SU-DHL-6 (cell line): ENCODE results near the gene ALDH4A1.

Experiments used
- H2AFZ ChIP-seq: fragments of 200-600 bp; sonication (generic); 2 replicates; pipeline ENCODE4 v1.6.1; 2014; ENCODE audit warnings: low read depth, mild to moderate bottlenecking, moderate library complexity, mixed read lengths, antibody characterized with exemption, low read length; ENCODE audit not compliant: severe bottlenecking
- H3F3A ChIP-seq: fragments of 200-600 bp; shearing (Covaris generic); 2 replicates; pipeline ENCODE4 v1.6.0; 2016; ENCODE audit warnings: antibody characterized with exemption, mild to moderate bottlenecking; ENCODE audit not compliant: insufficient read depth
- H3K27ac ChIP-seq: fragments of 200-600 bp; sonication (generic); 2 replicates; pipeline ENCODE4 v1.5.1; 2016; ENCODE audit warnings: low read depth, mild to moderate bottlenecking, low read length, moderate library complexity, mixed read lengths
- H3K27me3 ChIP-seq: fragments of 200-600 bp; sonication (generic), shearing (Covaris generic); 2 replicates; pipeline ENCODE4 v1.6.0; 2014; ENCODE audit warnings: mild to moderate bottlenecking, low read length
- H3K36me3 ChIP-seq: fragments of 200-600 bp; sonication (generic); 2 replicates; pipeline ENCODE4 v1.6.1; 2014; ENCODE audit warnings: mild to moderate bottlenecking, low read length, mixed read lengths
- H3K4me2 ChIP-seq: fragments of 300-600, 200-600 bp; shearing (Covaris generic), sonication (generic); 2 replicates; pipeline ENCODE4 v1.6.0; 2014; ENCODE audit warnings: low read length, low read depth, mild to moderate bottlenecking; ENCODE audit not compliant: poor library complexity, severe bottlenecking
- H3K4me3 ChIP-seq: fragments of 200-600 bp; sonication (generic); 2 replicates; pipeline ENCODE4 v1.5.1; 2014; ENCODE audit warnings: antibody characterized with exemption, low read length, mild to moderate bottlenecking, mixed read lengths; ENCODE audit not compliant: insufficient read depth, poor library complexity, severe bottlenecking
- H3K79me2 ChIP-seq: fragments of 200-600 bp; sonication (generic); 2 replicates; pipeline ENCODE4 v1.6.1; 2014; ENCODE audit warnings: mild to moderate bottlenecking, low read length, moderate library complexity; ENCODE audit not compliant: insufficient read depth
- H3K9ac ChIP-seq: fragments of 200-600 bp; sonication (generic); 2 replicates; pipeline ENCODE4 v1.7.0; 2014; ENCODE audit warnings: mild to moderate bottlenecking, low read length
- H3K9me2 ChIP-seq: fragments of 200-600 bp; sonication (generic); replicated peaks from 2 replicates; pipeline ENCODE4 v1.6.1; 2014; ENCODE audit warnings: low read length; ENCODE audit not compliant: insufficient read depth
- H3K9me3 ChIP-seq: fragments of 200-600 bp; sonication (generic); 2 replicates; pipeline ENCODE4 v1.6.1; 2014; ENCODE audit warnings: low read length, mixed read lengths; ENCODE audit not compliant: insufficient read depth
- H4K20me1 ChIP-seq: fragments of 200-600 bp; sonication (generic); 2 replicates; pipeline ENCODE4 v1.6.1; 2014; ENCODE audit warnings: low read depth, mild to moderate bottlenecking, antibody characterized with exemption, low read length, moderate library complexity, mixed read lengths
- CTCF ChIP-seq: fragments of 200-600 bp; sonication (generic); IDR thresholded peaks from one replicate; pipeline ENCODE4 v1.5.1; 2017; ENCODE audit warnings: antibody characterized with exemption, mild to moderate bottlenecking, low read length, moderate library complexity; ENCODE audit not compliant: insufficient read depth, poor library complexity, severe bottlenecking
- EZH2phosphoT487 ChIP-seq: fragments of 200-600 bp; sonication (generic), shearing (Covaris generic); conservative IDR thresholded peaks from 2 replicates; pipeline ENCODE4 v1.6.1; 2018; ENCODE audit warnings: mild to moderate bottlenecking, antibody characterized with exemption, low read length, moderate library complexity, mixed read lengths

Gene ALDH4A1

GRCh38 chr1:18943162-18943561 is 40.8 kb upstream of the ALDH4A1 start:
- no peaks in the 10 kb centered on the region for H3F3A ChIP-seq
- H3K27ac ChIP-seq: no peak overlapping the region
- H4K20me1 ChIP-seq: no peaks in the 10 kb centered on the region
- no peak overlapping the region for H3K4me3 ChIP-seq
- no peaks in the 10 kb centered on the region for H3K9me3 ChIP-seq
- H3K27me3 ChIP-seq: no peaks in the 10 kb centered on the region
- H2AFZ ChIP-seq: no peak overlapping the region
- no peak for TF ChIP-seq CTCF
- no peak for TF ChIP-seq EZH2phosphoT487
- H3K79me2 ChIP-seq: no peaks in the 10 kb centered on the region
- H3K36me3 ChIP-seq: no peaks in the 10 kb centered on the region
- no peaks in the 10 kb centered on the region for H3K9me2 ChIP-seq
- no peak overlapping the region for H3K9ac ChIP-seq
- H3K4me2 ChIP-seq: no peak overlapping the region

GRCh38 chr1:18942340-18942739 is 40.0 kb upstream of the ALDH4A1 start:
- Histone ChIP-seq H3K9me2 (no peaks in the 10 kb centered on the region), H3K27me3 (no peaks in the 10 kb centered on the region), H3K36me3 (no peaks in the 10 kb centered on the region), H3K9me3 (no peaks in the 10 kb centered on the region), H3K4me2 (no peak overlapping the region), H3K27ac (no peak overlapping the region), H3F3A (no peaks in the 10 kb centered on the region), H2AFZ (no peak overlapping the region), H3K9ac (no peak overlapping the region), H4K20me1 (no peaks in the 10 kb centered on the region), H3K4me3 (no peak overlapping the region), H3K79me2 (no peaks in the 10 kb centered on the region)
- TF ChIP-seq CTCF (no peak), EZH2phosphoT487 (no peak)

GRCh38 chr1:18941221-18942141 is 39.1 kb upstream of the ALDH4A1 start:
- H3K79me2 ChIP-seq: no peaks in the 10 kb centered on the region
- TF ChIP-seq EZH2phosphoT487 (no peak), CTCF (no peak)
- H3K9me2 ChIP-seq: no peaks in the 10 kb centered on the region
- no peak overlapping the region for H3K27ac ChIP-seq
- H2AFZ ChIP-seq: no peak overlapping the region
- H4K20me1 ChIP-seq: no peaks in the 10 kb centered on the region
- H3F3A ChIP-seq: no peaks in the 10 kb centered on the region
- no peaks in the 10 kb centered on the region for H3K9me3 ChIP-seq
- no peaks in the 10 kb centered on the region for H3K27me3 ChIP-seq
- H3K4me3 ChIP-seq: no peak overlapping the region
- no peak overlapping the region for H3K9ac ChIP-seq
- H3K36me3 ChIP-seq: no peaks in the 10 kb centered on the region
- no peak overlapping the region for H3K4me2 ChIP-seq
